HepG2 (cell line): ENCODE data around the gene ZNF771. TPM values are rescaled to one million over a fixed set of nuclear protein-coding genes. Genes with fewer than 3 reads are reported as not detected.

ENCODE experiments used
- ARID4A ChIP-seq: sonication (generic); formaldehyde crosslinking; IDR thresholded peaks from 2 replicates; pipeline ENCODE4 v1.5.0; 2020; ENCODE audit warnings: mild to moderate bottlenecking, missing genetic modification reagents, borderline replicate concordance
- ESRRA ChIP-seq: sonication (generic); formaldehyde crosslinking; IDR thresholded peaks from 2 replicates; pipeline ENCODE4 v1.5.1; 2020; ENCODE audit warnings: mild to moderate bottlenecking, low read depth, missing genetic modification reagents
- KMT2B ChIP-seq: IDR thresholded peaks from 2 replicates; pipeline ENCODE4 v1.6.1; 2016; ENCODE audit warnings: missing genetic modification reagents, missing compliant biosample characterization
- POLR2G ChIP-seq: fragments of 200-400 bp; formaldehyde crosslinking; IDR thresholded peaks from 2 replicates; pipeline ENCODE4 v1.6.1; 2018; ENCODE audit warnings: mild to moderate bottlenecking, low read depth, low read length, moderate library complexity
- PRDM4 ChIP-seq: sonication (generic); formaldehyde crosslinking; IDR thresholded peaks from 2 replicates; pipeline ENCODE4 v1.9.0; 2021; ENCODE audit warnings: missing genetic modification reagents, borderline replicate concordance
- THRA ChIP-seq: sonication (generic); formaldehyde crosslinking; IDR thresholded peaks from 2 replicates; pipeline ENCODE4 v1.4.0; 2020; ENCODE audit warnings: missing genetic modification reagents, borderline replicate concordance
- ZEB1 ChIP-seq: IDR thresholded peaks from 2 replicates; pipeline ENCODE4 v1.6.1; 2012; ENCODE audit warnings: mild to moderate bottlenecking, low read depth, inconsistent platforms; ENCODE audit not compliant: insufficient replicate concordance
- ZFAT ChIP-seq: sonication (generic); formaldehyde crosslinking; conservative IDR thresholded peaks from 2 replicates; pipeline ENCODE4 v1.8.1; 2023; ENCODE audit warnings: missing genetic modification reagents, inconsistent platforms
- ZFP36 ChIP-seq: fragments of 150-350 bp; IDR thresholded peaks from 2 replicates; pipeline ENCODE4 v1.6.1; 2018; ENCODE audit warnings: borderline replicate concordance, low read length, low read depth; ENCODE audit not compliant: partially characterized antibody
- ZNF20 ChIP-seq: sonication (generic); formaldehyde crosslinking; IDR thresholded peaks from 2 replicates; pipeline ENCODE4 v1.4.0; 2020; ENCODE audit warnings: mild to moderate bottlenecking, moderate library complexity, missing genetic modification reagents
- ZNF407 ChIP-seq: sonication (generic); formaldehyde crosslinking; IDR thresholded peaks from one replicate; pipeline ENCODE4 v1.5.1; 2020; ENCODE audit warnings: mild to moderate bottlenecking, missing genetic modification reagents; ENCODE audit errors: not compliant biosample characterization
- ZNF878 ChIP-seq: sonication (generic); formaldehyde crosslinking; IDR thresholded peaks from 2 replicates; pipeline ENCODE4 v1.8.1; 2023; ENCODE audit warnings: mild to moderate bottlenecking, missing genetic modification reagents, moderate library complexity
- ZSCAN30 ChIP-seq: sonication (generic); formaldehyde crosslinking; IDR thresholded peaks from 2 replicates; pipeline ENCODE4 v1.5.0; 2020; ENCODE audit warnings: mild to moderate bottlenecking, missing genetic modification reagents
- polyA plus RNA-seq, 8 experiments: library from polyadenylated mRNA; depleted of rRNA in 3 of 8; stranded (reverse) in 7 of 8; unstranded in 1 of 8; fragments of >200 nt; fragmentation: Illumina TruSeq in 4 of 8; extraction: Trizol in 4 of 8; gene quantifications; 2 replicates each; pipeline versions ENCODE4 v1.2.1 to v1.2.3, GENCODE V29; 2011 to 2016; ENCODE audit warnings: low read depth in 4 of 8, missing spikeins in 1 of 8, mixed read lengths in 1 of 8; ENCODE audit not compliant: insufficient read depth in 1 of 8
- total RNA-seq, 5 experiments: library from RNA; depleted of rRNA; stranded (reverse); fragments of >200 nt; fragmentation: Illumina TruSeq; extraction: Trizol; gene quantifications; 2 replicates each; pipeline ENCODE4 v1.2.3, GENCODE V29; 2016; ENCODE audit warnings: low read depth in 1 of 5

Gene ZNF771
- total and polyA plus RNA-seq, 2 of the 13 experiments (the other 11 are each of a cell fraction or from before 2014, with no cell fraction given) = 5.0 to 11.8 TPM

- TF ChIP-seq PRDM4 (no peak), ZNF878 (CRISPR knock-in tag) (no peak), ZFAT (no peak), POLR2G (no peak), ZSCAN30 (CRISPR knock-in tag) (0 out of 2 replicates have a peak, but pooled peaks have one; percentile 43), KMT2B (CRISPR knock-in tag) (no peak), ZEB1 (no peak), THRA (CRISPR knock-in tag) (no peak), ZNF20 (CRISPR knock-in tag) (0 out of 2 replicates have a peak, but pooled peaks have one; percentile 4), ZFP36 (no peak), ZNF407 (no peak), ESRRA (CRISPR knock-in tag) (no peak), ARID4A (CRISPR knock-in tag) (no peak)
Measured at GRCh38 chr16:30429418-30429677, 21.9 kb downstream of the ZNF771 start (continued).
